ENCODE results near the gene KIRREL3.

The KIRREL3 gene

GRCh38 chr11:126943316-126943715 is 57.3 kb downstream of the KIRREL3 start:
- DNase-seq (ENCODE audit: low read depth), result no peak
- no peak for TF ChIP-seq CTCF (conservative IDR thresholded peaks at IDR 0.05; ENCODE audit: low read length)
- H3K4me3 ChIP-seq (ENCODE audit: low read length), result no peak overlapping the region

GRCh38 chr11:126942146-126942545 is 58.4 kb downstream of the KIRREL3 start:
- no peak for DNase-seq (ENCODE audit: low read depth)
- TF ChIP-seq CTCF (conservative IDR thresholded peaks at IDR 0.05; ENCODE audit: low read length), result no peak
- no peak overlapping the region for H3K4me3 ChIP-seq (ENCODE audit: low read length)

GRCh38 chr11:126939552-126939951 is 61.0 kb downstream of the KIRREL3 start:
- no peak for DNase-seq (ENCODE audit: low read depth)
- no peak overlapping the region for H3K4me3 ChIP-seq (ENCODE audit: low read length)
- no peak for TF ChIP-seq CTCF (conservative IDR thresholded peaks at IDR 0.05; ENCODE audit: low read length)

- no peak for DNase-seq (ENCODE audit: low read depth)
- TF ChIP-seq CTCF (conservative IDR thresholded peaks at IDR 0.05; ENCODE audit: low read length), result no peak
- H3K4me3 ChIP-seq (ENCODE audit: low read length), result no peak overlapping the region
Observed at GRCh38 chr11:126938718-126939117, 61.9 kb downstream of the KIRREL3 start.

- no peak for TF ChIP-seq CTCF (conservative IDR thresholded peaks at IDR 0.05; ENCODE audit: low read length)
- DNase-seq (ENCODE audit: low read depth), result peak; percentile 54
Observed at GRCh38 chr11:126930091-126930841, 70.3 kb downstream of the KIRREL3 start.

GRCh38 chr11:126929179-126930061 is 71.2 kb downstream of the KIRREL3 start:
- no peak for TF ChIP-seq CTCF (conservative IDR thresholded peaks at IDR 0.05; ENCODE audit: low read length)
- H3K4me3 ChIP-seq (ENCODE audit: low read length), result no peak overlapping the region
- DNase-seq (ENCODE audit: low read depth), result peak; percentile 90

More at GRCh38 chr11:126930091-126930841, 70.3 kb downstream of the KIRREL3 start:
- no peak overlapping the region for H3K4me3 ChIP-seq (ENCODE audit: low read length)

Data from AG10803 (cell line).